ENCODE results near the gene TRAPPC12. TPM values are rescaled to one million over a fixed set of nuclear protein-coding genes. Genes with fewer than 3 reads are reported as not detected.
A peak's percentile ranks its signal among the peaks of the same experiment; 100 is the strongest.

TRAPPC12 gene
- polyA plus RNA-seq, 1 donor (not counting 4 experiments of a cell fraction or from before 2014, with no cell fraction given), result 44.2 TPM

- dilution Hi-C loops (cut with MboI; ENCODE audit: extremely low pct_ligation_motif_present, low sequenced_read_pairs), result no loop called here
- H3K4me1 ChIP-seq (ENCODE audit: control insufficient read depth, extremely low read depth, insufficient read depth, low read length), result peaks cover 28% of the 10 kb centered on the region
- peak overlapping the region; percentile 66 for H3K4me2 ChIP-seq (ENCODE audit: control insufficient read depth, extremely low read depth, insufficient read depth, low read depth, low read length)
- no peaks in the 10 kb centered on the region for H3K27me3 ChIP-seq (ENCODE audit: control insufficient read depth, extremely low read depth, insufficient read depth, low read length)
- no peak for FAIRE-seq
- no peaks in the 10 kb centered on the region for H3K9me3 ChIP-seq (ENCODE audit: control insufficient read depth, low read depth, low read length)
- H3K36me3 ChIP-seq (ENCODE audit: control insufficient read depth in 2 of 2, extremely low read depth in 1 of 2, insufficient read depth in 2 of 2, low read length in 2 of 2), result peaks cover 0 to 4% of the 10 kb centered on the region in 2 experiments
- TF ChIP-seq CTCF (optimal IDR thresholded peaks at IDR 0.05 in 1 of 3, IDR thresholded peaks at IDR 0.05 in 1 of 3, conservative IDR thresholded peaks at IDR 0.05 in 1 of 3; ENCODE audit: extremely low read depth in 1 of 3, insufficient read depth in 2 of 3, low read length in 3 of 3) (no peak), EZH2 (IDR thresholded peaks at IDR 0.05; ENCODE audit: low read length) (no peak)
- peak overlapping the region; percentile 73 to 80 (median 77) for H3K4me3 ChIP-seq (ENCODE audit: control insufficient read depth in 2 of 3, extremely low read depth in 1 of 3, insufficient read depth in 2 of 3, low read depth in 1 of 3, low read length in 3 of 3)
- H2AFZ ChIP-seq (ENCODE audit: control insufficient read depth, low read length), result no peak overlapping the region
- H3K79me2 ChIP-seq (ENCODE audit: control insufficient read depth, insufficient read depth, low read length), result peaks cover 44% of the 10 kb centered on the region
- H4K20me1 ChIP-seq (ENCODE audit: control insufficient read depth, extremely low read depth, insufficient read depth, low read length), result no peaks in the 10 kb centered on the region
- no peaks in the 10 kb centered on the region for H3K9me1 ChIP-seq (ENCODE audit: control insufficient read depth, extremely low read depth, insufficient read depth, low read length)
- H3K9ac ChIP-seq (ENCODE audit: control insufficient read depth, extremely low read depth, insufficient read depth, low read length), result peak overlapping the region; percentile 82
- DNase-seq (ENCODE audit: low read depth, low spot score), result no peak
- H3K27ac ChIP-seq (ENCODE audit: control insufficient read depth, insufficient read depth, low read length), result peak overlapping the region; percentile 62
These were observed 2.7 kb upstream of the TRAPPC12 start for GRCh38 chr2:3376821-3377220.

GRCh38 chr2:3377279-3377611 is 2.2 kb upstream of the TRAPPC12 start:
- Histone ChIP-seq H3K9ac (ENCODE audit: control insufficient read depth, extremely low read depth, insufficient read depth, low read length) (peak overlapping the region; percentile 82), H3K9me1 (ENCODE audit: control insufficient read depth, extremely low read depth, insufficient read depth, low read length) (no peaks in the 10 kb centered on the region), H2AFZ (ENCODE audit: control insufficient read depth, low read length) (peak overlapping the region; percentile 85), H3K9me3 (ENCODE audit: control insufficient read depth, low read depth, low read length) (no peaks in the 10 kb centered on the region), H3K4me2 (ENCODE audit: control insufficient read depth, extremely low read depth, insufficient read depth, low read depth, low read length) (peak overlapping the region; percentile 66), H3K4me1 (ENCODE audit: control insufficient read depth, extremely low read depth, insufficient read depth, low read length) (peaks cover 28% of the 10 kb centered on the region), H3K27me3 (ENCODE audit: control insufficient read depth, extremely low read depth, insufficient read depth, low read length) (no peaks in the 10 kb centered on the region), H4K20me1 (ENCODE audit: control insufficient read depth, extremely low read depth, insufficient read depth, low read length) (no peaks in the 10 kb centered on the region), H3K36me3 (ENCODE audit: control insufficient read depth in 2 of 2, extremely low read depth in 1 of 2, insufficient read depth in 2 of 2, low read length in 2 of 2) (peaks cover 0 to 4% of the 10 kb centered on the region in 2 experiments), H3K4me3 (ENCODE audit: control insufficient read depth in 2 of 3, extremely low read depth in 1 of 3, insufficient read depth in 2 of 3, low read depth in 1 of 3, low read length in 3 of 3) (peak overlapping the region; percentile 73 to 80 (median 77)), H3K27ac (ENCODE audit: control insufficient read depth, insufficient read depth, low read length) (peak overlapping the region; percentile 62), H3K79me2 (ENCODE audit: control insufficient read depth, insufficient read depth, low read length) (peaks cover 45% of the 10 kb centered on the region)
- dilution Hi-C loops (cut with MboI; ENCODE audit: extremely low pct_ligation_motif_present, low sequenced_read_pairs), result no loop called here
- DNase-seq (ENCODE audit: low read depth, low spot score) (no peak), FAIRE-seq (no peak)
- TF ChIP-seq CTCF (optimal IDR thresholded peaks at IDR 0.05 in 1 of 3, IDR thresholded peaks at IDR 0.05 in 1 of 3, conservative IDR thresholded peaks at IDR 0.05 in 1 of 3; ENCODE audit: extremely low read depth in 1 of 3, insufficient read depth in 2 of 3, low read length in 3 of 3) (no peak), EZH2 (IDR thresholded peaks at IDR 0.05; ENCODE audit: low read length) (no peak)
